ENCODE measurements around the gene KLHL26. TPM values are rescaled to one million over a fixed set of nuclear protein-coding genes. Genes with fewer than 3 reads are reported as not detected.

KLHL26 gene
- total and polyA plus RNA-seq, 4 donors, result 2.3 to 5.9 (median 2.4) TPM

GRCh38 chr19:18612772-18613588 is 23.8 kb upstream of the KLHL26 start, which contains the start of gene TMEM59L (continued):
- TF ChIP-seq REST (IDR thresholded peaks at IDR 0.05), result no peak
- no peak for TF ChIP-seq JUND (IDR thresholded peaks at IDR 0.05)
- no peak for TF ChIP-seq NR2F2 (IDR thresholded peaks at IDR 0.05)

- TF ChIP-seq FOXA2 (IDR thresholded peaks at IDR 0.05), result no peak
- no peak overlapping the region for H3K9ac ChIP-seq (ENCODE audit: low read depth in 1 of 2, low read length in 2 of 2)
- peaks cover 0 to 14% (median 6%) of the 10 kb centered on the region in 4 donors for H3K4me1 ChIP-seq (ENCODE audit: control insufficient read depth in 4 of 4, insufficient read depth in 4 of 4, low read length in 3 of 4)
- H3K27me3 ChIP-seq (ENCODE audit: control insufficient read depth in 4 of 4, insufficient read depth in 4 of 4, low read length in 3 of 4), result peaks cover 0 to 19% (median 10%) of the 10 kb centered on the region in 4 donors
- no peaks in the 10 kb centered on the region for H3K36me3 ChIP-seq (ENCODE audit: control insufficient read depth in 4 of 4, insufficient read depth in 3 of 4, low read depth in 1 of 4, low read length in 3 of 4)
- H3K27ac ChIP-seq (ENCODE audit: low read depth in 1 of 2, low read length in 2 of 2), result no peak overlapping the region
- no peak for DNase-seq (ENCODE audit: low spot score)
- no peaks in the 10 kb centered on the region for H3K9me3 ChIP-seq (ENCODE audit: control insufficient read depth in 4 of 4, low read length in 3 of 4)
- 26% methylated on average over 23 of the region's 23 CpGs for WGBS
- H3K4me3 ChIP-seq (ENCODE audit: low read depth in 1 of 3, low read length in 3 of 3), result no peak overlapping the region
These were observed 23.1 kb upstream of the KLHL26 start for GRCh38 chr19:18613589-18614234.

- Histone ChIP-seq H3K36me3 (ENCODE audit: control insufficient read depth in 4 of 4, insufficient read depth in 3 of 4, low read depth in 1 of 4, low read length in 3 of 4) (no peaks in the 10 kb centered on the region), H3K4me3 (ENCODE audit: low read depth in 1 of 3, low read length in 3 of 3) (no peak overlapping the region), H3K9me3 (ENCODE audit: control insufficient read depth in 4 of 4, low read length in 3 of 4) (no peaks in the 10 kb centered on the region), H3K9ac (ENCODE audit: low read depth in 1 of 2, low read length in 2 of 2) (no peak overlapping the region), H3K4me1 (ENCODE audit: control insufficient read depth in 4 of 4, insufficient read depth in 4 of 4, low read length in 3 of 4) (peaks cover 0 to 14% (median 6%) of the 10 kb centered on the region in 4 donors), H3K27me3 (ENCODE audit: control insufficient read depth in 4 of 4, insufficient read depth in 4 of 4, low read length in 3 of 4) (peaks cover 0 to 18% (median 6%) of the 10 kb centered on the region in 4 donors), H3K27ac (ENCODE audit: low read depth in 1 of 2, low read length in 2 of 2) (no peak overlapping the region)
- no peak for DNase-seq (ENCODE audit: low spot score)
- TF ChIP-seq, protein P1, sequence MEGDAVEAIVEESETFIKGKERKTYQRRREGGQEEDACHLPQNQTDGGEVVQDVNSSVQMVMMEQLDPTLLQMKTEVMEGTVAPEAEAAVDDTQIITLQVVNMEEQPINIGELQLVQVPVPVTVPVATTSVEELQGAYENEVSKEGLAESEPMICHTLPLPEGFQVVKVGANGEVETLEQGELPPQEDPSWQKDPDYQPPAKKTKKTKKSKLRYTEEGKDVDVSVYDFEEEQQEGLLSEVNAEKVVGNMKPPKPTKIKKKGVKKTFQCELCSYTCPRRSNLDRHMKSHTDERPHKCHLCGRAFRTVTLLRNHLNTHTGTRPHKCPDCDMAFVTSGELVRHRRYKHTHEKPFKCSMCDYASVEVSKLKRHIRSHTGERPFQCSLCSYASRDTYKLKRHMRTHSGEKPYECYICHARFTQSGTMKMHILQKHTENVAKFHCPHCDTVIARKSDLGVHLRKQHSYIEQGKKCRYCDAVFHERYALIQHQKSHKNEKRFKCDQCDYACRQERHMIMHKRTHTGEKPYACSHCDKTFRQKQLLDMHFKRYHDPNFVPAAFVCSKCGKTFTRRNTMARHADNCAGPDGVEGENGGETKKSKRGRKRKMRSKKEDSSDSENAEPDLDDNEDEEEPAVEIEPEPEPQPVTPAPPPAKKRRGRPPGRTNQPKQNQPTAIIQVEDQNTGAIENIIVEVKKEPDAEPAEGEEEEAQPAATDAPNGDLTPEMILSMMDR (IDR thresholded peaks at IDR 0.05; ENCODE audit: low read depth, low read length, missing input control), result no peak
- TF ChIP-seq, protein P2, sequence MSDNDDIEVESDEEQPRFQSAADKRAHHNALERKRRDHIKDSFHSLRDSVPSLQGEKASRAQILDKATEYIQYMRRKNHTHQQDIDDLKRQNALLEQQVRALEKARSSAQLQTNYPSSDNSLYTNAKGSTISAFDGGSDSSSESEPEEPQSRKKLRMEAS (IDR thresholded peaks at IDR 0.05), result no peak
- TF ChIP-seq YY1 (IDR thresholded peaks at IDR 0.05), result no peak
- TF ChIP-seq SP1 (IDR thresholded peaks at IDR 0.05), result no peak
- TF ChIP-seq ATF3 (IDR thresholded peaks at IDR 0.05), result no peak
- no peak for TF ChIP-seq RXRA (IDR thresholded peaks at IDR 0.05)
- TF ChIP-seq HNF4G (IDR thresholded peaks at IDR 0.05), result no peak
- no peak for TF ChIP-seq JUND (IDR thresholded peaks at IDR 0.05)
- TF ChIP-seq EGR1 (IDR thresholded peaks at IDR 0.05; ENCODE audit: low read depth in 2 of 2), result no peak
- no peak for TF ChIP-seq FOXA1 (IDR thresholded peaks at IDR 0.05)
- no peak for TF ChIP-seq HNF4A (conservative IDR thresholded peaks at IDR 0.05)
- TF ChIP-seq RAD21 (IDR thresholded peaks at IDR 0.05), result no peak
- no peak for TF ChIP-seq ZBTB33 (IDR thresholded peaks at IDR 0.05)
- no peak for TF ChIP-seq FOXA2 (IDR thresholded peaks at IDR 0.05)
- no peak for TF ChIP-seq TAF1 (conservative IDR thresholded peaks at IDR 0.05)
- TF ChIP-seq REST (IDR thresholded peaks at IDR 0.05), result no peak
- no peak for TF ChIP-seq NR2F2 (IDR thresholded peaks at IDR 0.05)
- 81% methylated on average over 3 of the region's 3 CpGs for WGBS
These were observed 20.8 kb upstream of the KLHL26 start for GRCh38 chr19:18616023-18616422.

Measured in liver (tissue), 9 donors.